ENCODE data around the gene NFATC1. TPM values are rescaled to one million over a fixed set of nuclear protein-coding genes. Genes with fewer than 3 reads are reported as not detected.

NFATC1 gene
- polyA plus RNA-seq, 1 donor from 2014 or later: 0.37 TPM

Small RNAs within 50 kb of the gene (small RNA-seq; reads per million reads assigned to genes)
- 0 reads per million in 3 experiments for gene AC018445.2
